Memory B cell (primary cell): ENCODE measurements around the gene AFAP1.

Source experiments
- ATAC-seq: fragments of 150-1000 bp; cut with Tn5 transposase; 2 replicates; pipeline ENCODE4 v1.10.0; 2021; ENCODE audit warnings: low read depth, mild to moderate bottlenecking, moderate library complexity
- DNase-seq, 2 donors: peaks; one replicate each; pipeline ENCODE4 v3.0.0; 2022; ENCODE audit warnings: low spot score in 2 of 2
- H3K27ac Mint-ChIP-seq: one replicate; pipeline ENCODE4 v1.8.0; 2022; ENCODE audit warnings: mild to moderate bottlenecking, moderate library complexity, mixed read lengths
- H3K27me3 Mint-ChIP-seq: one replicate; pipeline ENCODE4 v1.8.0; 2022; ENCODE audit warnings: mixed read lengths
- H3K36me3 Mint-ChIP-seq: one replicate; pipeline ENCODE4 v1.8.0; 2022; ENCODE audit warnings: mild to moderate bottlenecking, mixed read lengths
- H3K4me1 Mint-ChIP-seq: one replicate; pipeline ENCODE4 v1.8.0; 2022; ENCODE audit warnings: mixed read lengths
- H3K4me3 Mint-ChIP-seq: one replicate; pipeline ENCODE4 v1.8.0; 2022; ENCODE audit warnings: mild to moderate bottlenecking, moderate library complexity, mixed read lengths
- H3K9me3 Mint-ChIP-seq: one replicate; pipeline ENCODE4 v1.8.0; 2022; ENCODE audit warnings: mixed read lengths

Gene AFAP1

GRCh38 chr4:7872264-7872771 lies 67.3 kb downstream of the AFAP1 start:
- no peak overlapping the region for H3K4me3 Mint-ChIP-seq
- no peaks in the 10 kb centered on the region for H3K4me1 Mint-ChIP-seq
- DNase-seq (no peak), ATAC-seq (no peak)
- peaks cover 5% of the 10 kb centered on the region for H3K27me3 Mint-ChIP-seq
- H3K36me3 Mint-ChIP-seq: no peaks in the 10 kb centered on the region
- H3K9me3 Mint-ChIP-seq: peaks cover 7% of the 10 kb centered on the region
- H3K27ac Mint-ChIP-seq: no peak overlapping the region

DNA sequence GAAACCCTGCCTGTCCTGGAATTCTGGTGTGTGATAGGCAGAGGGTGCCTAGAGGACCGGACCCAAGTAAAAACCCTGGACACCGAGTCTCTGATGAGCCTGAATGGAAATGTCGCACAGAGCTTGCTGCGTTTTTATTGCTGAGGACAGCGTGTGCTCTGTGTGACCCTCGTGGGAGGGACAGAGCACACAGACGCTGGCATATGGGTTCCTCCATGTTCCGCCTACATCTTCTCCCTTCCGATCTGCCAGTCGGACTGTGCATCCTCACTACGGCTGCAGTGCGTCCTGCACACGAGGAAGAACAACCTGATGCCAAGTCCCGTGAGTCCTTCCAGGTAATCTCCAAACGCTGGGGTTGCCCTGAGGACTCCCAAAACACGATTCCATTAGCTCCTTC lies 68.3 kb downstream of the AFAP1 start:
- H3K36me3 Mint-ChIP-seq: no peaks in the 10 kb centered on the region
- no peak for DNase-seq
- peaks cover 7% of the 10 kb centered on the region for H3K9me3 Mint-ChIP-seq
- H3K27me3 Mint-ChIP-seq: peaks cover 4% of the 10 kb centered on the region
- no peak overlapping the region for H3K4me3 Mint-ChIP-seq
- no peak overlapping the region for H3K27ac Mint-ChIP-seq
- no peaks in the 10 kb centered on the region for H3K4me1 Mint-ChIP-seq
- no peak for ATAC-seq

- peaks cover 2% of the 10 kb centered on the region for H3K4me1 Mint-ChIP-seq
- H3K9me3 Mint-ChIP-seq: peaks cover 9% of the 10 kb centered on the region
- DNase-seq (no peak), ATAC-seq (no peak)
- peaks cover 6% of the 10 kb centered on the region for H3K27me3 Mint-ChIP-seq
- H3K27ac Mint-ChIP-seq: peak overlapping the region; percentile 66
- H3K36me3 Mint-ChIP-seq: peaks cover 3% of the 10 kb centered on the region
- no peak overlapping the region for H3K4me3 Mint-ChIP-seq
These were observed 70.7 kb downstream of the AFAP1 start for GRCh38 chr4:7868892-7869471.

- peak overlapping the region; percentile 66 for H3K27ac Mint-ChIP-seq
- ATAC-seq (no peak), DNase-seq (no peak)
- H3K36me3 Mint-ChIP-seq: peaks cover 6% of the 10 kb centered on the region
- peaks cover 12% of the 10 kb centered on the region for H3K9me3 Mint-ChIP-seq
- no peak overlapping the region for H3K4me3 Mint-ChIP-seq
- peaks cover 7% of the 10 kb centered on the region for H3K27me3 Mint-ChIP-seq
- peaks cover 5% of the 10 kb centered on the region for H3K4me1 Mint-ChIP-seq
These were observed 71.3 kb downstream of the AFAP1 start for GRCh38 chr4:7868436-7868775.

DNA sequence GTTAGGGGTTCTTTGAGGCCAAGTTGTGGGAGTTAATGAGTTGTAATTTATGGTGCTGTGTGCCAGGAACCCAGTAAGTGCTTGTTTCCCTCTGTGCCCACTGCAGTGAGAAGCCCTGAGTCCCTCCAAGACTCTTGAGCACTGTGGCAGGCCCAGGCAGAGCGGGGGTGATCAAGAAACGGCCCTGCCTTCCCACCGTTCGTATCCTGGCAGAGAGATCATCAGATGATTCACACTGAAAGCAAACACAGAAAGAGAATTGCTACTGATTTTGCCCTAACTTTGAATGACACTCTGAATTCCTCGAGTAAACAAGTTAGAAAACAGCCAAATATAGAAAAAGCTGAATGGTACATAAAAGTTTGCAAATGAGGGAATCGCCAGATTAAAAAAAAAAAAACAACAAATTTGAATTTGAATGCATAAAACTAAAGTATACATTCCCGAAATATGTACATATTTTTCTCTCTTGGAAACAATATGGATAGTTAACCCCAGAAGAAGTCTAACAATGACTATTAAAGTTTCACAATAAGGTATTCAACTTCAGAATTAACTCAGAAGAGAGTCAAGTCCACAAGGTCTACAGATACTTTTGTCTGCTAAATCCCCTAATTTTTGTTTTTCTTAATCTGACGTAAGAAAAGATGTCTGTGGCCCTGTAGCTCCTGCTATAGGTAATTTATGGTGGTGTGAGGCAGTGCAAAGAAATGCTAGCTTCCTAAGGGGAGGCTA lies 71.8 kb downstream of the AFAP1 start:
- no peak for DNase-seq
- peaks cover 6% of the 10 kb centered on the region for H3K36me3 Mint-ChIP-seq
- no peak overlapping the region for H3K4me3 Mint-ChIP-seq
- no peak overlapping the region for H3K27ac Mint-ChIP-seq
- no peak for ATAC-seq
- H3K27me3 Mint-ChIP-seq: peaks cover 7% of the 10 kb centered on the region
- H3K4me1 Mint-ChIP-seq: peaks cover 5% of the 10 kb centered on the region
- H3K9me3 Mint-ChIP-seq: peaks cover 12% of the 10 kb centered on the region

DNA sequence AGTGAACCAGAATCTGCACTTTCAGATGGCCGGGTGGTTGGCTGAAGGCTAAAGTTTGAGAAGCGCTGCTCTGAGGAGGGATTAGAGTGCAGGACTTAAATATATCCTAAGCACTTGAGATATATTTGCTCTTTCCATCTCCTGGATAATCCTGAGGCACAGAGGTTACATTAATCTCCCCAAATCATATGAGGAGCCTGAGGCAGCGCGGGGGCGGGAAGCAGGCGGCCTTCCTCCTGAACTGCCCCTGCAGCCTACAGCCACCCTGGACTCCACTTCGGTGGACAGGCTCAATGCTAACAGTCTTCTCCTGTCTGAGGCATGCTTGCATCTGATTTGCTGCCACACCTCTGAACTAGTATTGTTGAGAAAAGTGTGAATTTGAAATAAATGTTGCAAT lies 72.5 kb downstream of the AFAP1 start:
- Mint-ChIP-seq H3K4me1 (peaks cover 5% of the 10 kb centered on the region), H3K27ac (no peak overlapping the region), H3K9me3 (peaks cover 12% of the 10 kb centered on the region), H3K36me3 (peaks cover 6% of the 10 kb centered on the region), H3K4me3 (no peak overlapping the region), H3K27me3 (peaks cover 7% of the 10 kb centered on the region)
- DNase-seq (no peak), ATAC-seq (no peak)

DNA sequence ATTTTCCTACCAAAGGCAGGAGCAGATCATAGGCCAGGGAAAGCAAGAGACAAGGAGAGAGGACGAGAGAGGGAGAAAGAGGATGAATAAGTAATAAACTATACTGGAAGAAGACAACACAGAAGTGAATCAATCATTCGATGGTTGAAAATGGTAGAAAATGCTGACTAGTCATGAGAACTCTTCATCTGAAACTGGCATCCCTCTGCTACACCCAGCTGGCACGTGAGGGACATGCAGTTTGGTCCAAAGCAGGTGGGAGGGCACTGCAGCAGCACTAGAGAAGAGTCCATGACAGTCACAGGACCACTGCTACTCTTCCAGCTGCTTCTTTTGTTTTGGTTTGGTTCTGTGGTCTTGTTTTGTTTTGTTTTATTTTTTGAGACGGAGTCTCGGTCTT lies 74.1 kb downstream of the AFAP1 start:
- no peak overlapping the region for H3K27ac Mint-ChIP-seq
- no peak overlapping the region for H3K4me3 Mint-ChIP-seq
- DNase-seq: no peak

DNA sequence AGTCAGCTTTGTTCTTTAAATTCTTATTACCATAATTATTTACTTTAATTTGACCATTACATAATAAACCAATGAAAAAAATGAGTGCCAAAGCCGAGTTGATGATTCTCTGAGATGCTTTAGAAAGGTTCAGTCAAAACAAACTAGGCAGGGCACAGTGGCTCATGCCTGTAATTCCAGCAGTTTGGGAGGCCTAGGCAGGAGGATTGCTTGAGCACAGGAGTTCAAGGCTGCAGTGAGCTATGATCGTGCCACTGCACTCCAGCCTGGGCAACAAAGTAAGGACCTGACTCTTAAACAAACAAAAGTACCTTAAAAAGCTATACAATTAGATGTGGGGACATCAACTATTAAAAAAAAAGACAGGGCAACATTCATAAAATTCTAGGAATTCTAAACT lies 75.0 kb downstream of the AFAP1 start:
- H3K27ac Mint-ChIP-seq: peak overlapping the region; percentile 93

More for the DNA sequence above, 74.1 kb downstream of the AFAP1 start:
- Mint-ChIP-seq H3K27me3 (peaks cover 7% of the 10 kb centered on the region), H3K36me3 (peaks cover 6% of the 10 kb centered on the region), H3K9me3 (peaks cover 12% of the 10 kb centered on the region), H3K4me1 (peaks cover 5% of the 10 kb centered on the region)
- peak; percentile 29 for ATAC-seq

DNA sequence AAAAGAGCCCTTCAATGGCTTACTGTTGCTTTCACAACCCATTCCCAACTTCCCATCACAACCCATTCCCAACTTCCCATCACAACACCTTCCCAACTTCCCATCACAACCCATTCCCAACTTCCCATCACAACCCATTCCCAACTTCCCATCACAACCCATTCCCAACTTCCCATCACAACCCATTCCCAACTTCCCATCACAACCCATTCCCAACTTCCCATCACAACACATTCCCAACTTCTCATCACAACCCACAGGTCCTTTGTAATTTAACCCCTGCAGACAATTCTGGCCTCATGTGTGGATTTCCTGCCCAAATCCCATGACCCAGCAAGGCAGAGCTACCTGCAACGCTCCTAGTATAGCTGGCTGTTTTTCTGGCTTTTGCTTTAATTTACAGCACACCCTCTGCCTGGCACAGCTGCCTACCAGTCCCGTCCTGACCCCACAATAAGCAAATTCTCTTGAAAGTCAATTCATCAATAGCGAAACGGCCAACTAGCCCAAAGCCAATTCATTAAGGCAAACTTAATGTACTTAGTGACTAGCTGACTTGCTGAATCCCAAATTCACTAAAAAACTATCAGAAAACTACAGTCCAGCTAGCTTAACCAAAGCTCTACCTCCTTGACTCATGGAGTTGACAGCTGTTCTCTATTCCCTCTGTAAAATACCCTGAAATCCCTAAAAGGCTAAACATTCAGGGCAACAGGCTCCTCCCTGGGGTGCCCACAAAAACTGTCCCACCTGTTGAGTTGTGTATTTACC lies 75.6 kb downstream of the AFAP1 start:
- DNase-seq: no peak
- peaks cover 9% of the 10 kb centered on the region for H3K27me3 Mint-ChIP-seq
- peak; percentile 38 for ATAC-seq
- peaks cover 6% of the 10 kb centered on the region for H3K36me3 Mint-ChIP-seq
- peaks cover 5% of the 10 kb centered on the region for H3K4me1 Mint-ChIP-seq
- H3K27ac Mint-ChIP-seq: peak overlapping the region; percentile 93
- no peak overlapping the region for H3K4me3 Mint-ChIP-seq
- peaks cover 8% of the 10 kb centered on the region for H3K9me3 Mint-ChIP-seq

More for the DNA sequence above, 75.0 kb downstream of the AFAP1 start:
- ATAC-seq (no peak), DNase-seq (no peak)
- Mint-ChIP-seq H3K27me3 (peaks cover 9% of the 10 kb centered on the region), H3K4me3 (no peak overlapping the region), H3K4me1 (peaks cover 5% of the 10 kb centered on the region), H3K36me3 (peaks cover 6% of the 10 kb centered on the region), H3K9me3 (peaks cover 11% of the 10 kb centered on the region)

- H3K36me3 Mint-ChIP-seq: peaks cover 6% of the 10 kb centered on the region
- H3K4me3 Mint-ChIP-seq: no peak overlapping the region
- peaks cover 10% of the 10 kb centered on the region for H3K27me3 Mint-ChIP-seq
- H3K9me3 Mint-ChIP-seq: peaks cover 6% of the 10 kb centered on the region
- no peak for ATAC-seq
- H3K27ac Mint-ChIP-seq: peak overlapping the region; percentile 93
- no peak for DNase-seq
- peaks cover 5% of the 10 kb centered on the region for H3K4me1 Mint-ChIP-seq
These were observed 77.0 kb downstream of the AFAP1 start for GRCh38 chr4:7862561-7863192.

- Mint-ChIP-seq H3K27ac (no peak overlapping the region), H3K27me3 (peaks cover 10% of the 10 kb centered on the region), H3K36me3 (peaks cover 6% of the 10 kb centered on the region), H3K4me3 (no peak overlapping the region), H3K4me1 (peaks cover 5% of the 10 kb centered on the region), H3K9me3 (peaks cover 6% of the 10 kb centered on the region)
- DNase-seq: no peak
- no peak for ATAC-seq
These were observed 78.2 kb downstream of the AFAP1 start for GRCh38 chr4:7861440-7861881.

DNA sequence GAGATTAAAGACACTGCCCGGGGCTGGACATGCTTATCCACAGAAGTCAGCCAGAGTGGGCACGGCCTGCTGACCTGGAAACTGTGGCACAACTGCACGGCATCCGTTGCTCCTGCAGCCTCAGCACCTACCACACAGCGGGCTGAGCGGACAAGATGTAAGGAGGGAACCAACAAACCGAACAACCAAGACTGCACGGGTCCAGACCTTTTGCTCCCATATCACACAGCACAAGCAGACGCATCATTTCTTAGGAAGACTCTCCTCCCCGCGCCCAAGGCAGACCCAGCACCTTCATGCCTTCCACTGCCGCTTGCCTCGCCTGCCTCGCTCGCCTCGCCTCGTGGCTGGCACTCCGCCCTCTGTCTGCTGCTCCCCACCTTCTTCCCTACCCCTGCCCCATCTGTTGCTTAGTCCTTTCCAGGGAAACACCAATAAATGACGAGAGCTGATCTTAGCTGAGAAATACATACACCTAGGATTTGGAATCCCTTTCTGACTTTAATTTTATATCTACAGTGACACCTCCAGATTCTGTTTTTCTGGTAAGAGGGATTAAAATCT lies 79.0 kb downstream of the AFAP1 start:
- H3K9me3 Mint-ChIP-seq: peaks cover 6% of the 10 kb centered on the region
- H3K4me3 Mint-ChIP-seq: no peak overlapping the region
- peaks cover 5% of the 10 kb centered on the region for H3K4me1 Mint-ChIP-seq
- peaks cover 12% of the 10 kb centered on the region for H3K27me3 Mint-ChIP-seq
- no peak overlapping the region for H3K27ac Mint-ChIP-seq
- H3K36me3 Mint-ChIP-seq: peaks cover 6% of the 10 kb centered on the region
- DNase-seq: no peak
- ATAC-seq: no peak

- no peak for DNase-seq
- H3K4me1 Mint-ChIP-seq: peaks cover 5% of the 10 kb centered on the region
- peaks cover 10% of the 10 kb centered on the region for H3K27me3 Mint-ChIP-seq
- H3K9me3 Mint-ChIP-seq: peaks cover 6% of the 10 kb centered on the region
- no peak overlapping the region for H3K4me3 Mint-ChIP-seq
- H3K27ac Mint-ChIP-seq: no peak overlapping the region
- ATAC-seq: no peak
- H3K36me3 Mint-ChIP-seq: peaks cover 6% of the 10 kb centered on the region
These were observed 80.3 kb downstream of the AFAP1 start for GRCh38 chr4:7859326-7859725.
